Uterus (tissue), 2 donors: ENCODE results near the gene KCND3.

Experiments used
- CTCF ChIP-seq, 4 experiments: fragments of 200-600 bp in 2 of 4; fragments of 450-650 bp in 2 of 4; sonication (generic) in 2 of 4; IDR thresholded peaks; one replicate each; pipeline ENCODE4 v1.5.1; 2016 to 2019; ENCODE audit warnings: antibody characterized with exemption in 4 of 4, mild to moderate bottlenecking in 2 of 4, moderate library complexity in 1 of 4
- POLR2A ChIP-seq, 2 donors: fragments of 450-650 bp; IDR thresholded peaks; one replicate each; pipeline ENCODE4 v1.6.1; 2016; ENCODE audit warnings: antibody characterized with exemption in 2 of 2, mild to moderate bottlenecking in 1 of 2, moderate library complexity in 1 of 2

DNA sequence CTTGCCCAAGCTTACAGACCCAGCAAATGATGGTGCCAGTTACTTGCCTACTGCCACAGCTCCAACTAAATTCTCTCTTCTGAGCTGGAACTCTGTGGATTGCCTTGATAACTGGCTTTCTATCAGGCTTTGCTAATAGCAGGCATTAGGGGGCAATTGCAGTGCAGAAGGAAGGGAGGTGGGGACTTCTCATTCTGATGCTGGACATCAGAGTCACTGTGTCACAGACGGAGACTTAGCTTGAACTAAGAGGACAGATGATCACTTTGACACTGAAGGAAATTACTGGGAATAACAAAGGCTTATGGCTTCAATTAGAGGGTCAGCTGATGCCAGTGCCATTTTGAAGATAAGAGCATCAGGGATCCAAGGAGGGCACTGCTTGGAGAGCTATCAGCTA, 119.3 kb downstream of the KCND3 start:
- TF ChIP-seq CTCF (IDR thresholded peaks at IDR 0.05) (no peak), POLR2A (IDR thresholded peaks at IDR 0.05) (no peak)
